ENCODE measurements around the gene RPGR. TPM values are rescaled to one million over a fixed set of nuclear protein-coding genes. Genes with fewer than 3 reads are reported as not detected.

Gene RPGR
- total and polyA plus RNA-seq, 12 donors, result 3.6 to 22.0 (median 7.5) TPM

DNA sequence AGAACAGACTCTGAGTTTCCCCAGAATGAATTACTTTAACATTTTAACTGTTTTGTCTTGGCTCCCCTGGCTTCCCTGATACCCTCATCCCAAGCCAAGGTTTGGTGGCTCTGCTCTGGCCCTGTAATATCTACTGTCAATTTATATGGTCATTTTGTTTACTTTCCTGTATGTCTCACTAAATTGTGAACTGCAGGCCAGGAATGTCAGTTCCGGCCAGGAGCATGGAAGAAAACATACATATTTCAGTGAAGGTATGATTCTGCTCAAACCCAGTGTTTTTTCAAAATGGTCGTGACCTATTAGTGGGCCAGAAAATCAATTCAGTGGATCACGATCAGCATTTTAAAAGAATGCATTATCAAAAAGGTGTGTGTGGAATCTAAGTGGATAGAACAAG, 1.2 kb downstream of the RPGR start:
- intact Hi-C loops (cut with DNase I), result no loop called here
- Histone ChIP-seq H3K27me3 (no peaks in the 10 kb centered on the region), H3K36me3 (replicated peaks in 1 of 2) (no peaks in the 10 kb centered on the region), H3K9me3 (replicated peaks in 1 of 3) (no peaks in the 10 kb centered on the region), H3K4me1 (replicated peaks in 1 of 2) (no peaks in the 10 kb centered on the region), H3K27ac (peak overlapping the region in 2 of 5 donors; percentile 71 to 94), H3K4me3 (peak overlapping the region in 1 of 4 donors; percentile 71)
- no peak for DNase-seq
- 42 to 64% (median 58%) methylated on average over 3 of the region's 3 CpGs for WGBS, 4 donors
- TF ChIP-seq CTCF (IDR thresholded peaks at IDR 0.05) (no peak), POLR2A (IDR thresholded peaks at IDR 0.05) (no peak)

DNA sequence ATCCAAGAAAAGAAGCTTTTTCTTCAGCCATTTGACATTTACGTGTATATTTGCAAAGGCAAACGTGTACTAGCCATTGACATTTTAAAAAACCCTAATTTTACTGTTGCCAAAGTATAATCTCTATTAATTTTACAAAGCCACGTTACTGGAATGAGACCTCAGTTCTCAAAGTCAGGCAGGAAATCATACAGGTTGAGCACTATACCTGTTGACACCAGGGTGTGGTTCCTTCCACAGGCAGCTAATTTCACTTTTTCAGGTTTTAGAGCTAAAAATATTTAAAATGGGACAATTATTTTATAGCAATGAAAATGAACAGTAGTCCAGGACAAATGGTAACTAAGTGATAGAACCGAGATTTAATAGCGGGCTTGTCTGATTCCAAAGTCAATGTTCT, 6.5 kb downstream of the RPGR start:
- 73 to 98% (median 89%) methylated on average over 5 of the region's 5 CpGs for WGBS, 4 donors
- no peaks in the 10 kb centered on the region for H3K27me3 ChIP-seq
- intact Hi-C loops (cut with DNase I), result no loop called here
- no peak overlapping the region for H3K27ac ChIP-seq
- TF ChIP-seq POLR2A (IDR thresholded peaks at IDR 0.05), result no peak
- TF ChIP-seq CTCF (IDR thresholded peaks at IDR 0.05), result no peak
- H3K4me1 ChIP-seq (replicated peaks in 1 of 2), result no peaks in the 10 kb centered on the region
- H3K9me3 ChIP-seq (replicated peaks in 1 of 3), result no peaks in the 10 kb centered on the region
- no peak for DNase-seq
- no peaks in the 10 kb centered on the region for H3K36me3 ChIP-seq (replicated peaks in 1 of 2)
- no peak overlapping the region for H3K4me3 ChIP-seq

- DNase-seq, result no peak
- intact Hi-C loops (cut with DNase I), result no loop called here
- H3K27ac ChIP-seq, result no peak overlapping the region
- no peaks in the 10 kb centered on the region for H3K36me3 ChIP-seq (replicated peaks in 1 of 2)
- no peaks in the 10 kb centered on the region for H3K4me1 ChIP-seq (replicated peaks in 1 of 2)
- TF ChIP-seq CTCF (IDR thresholded peaks at IDR 0.05), result no peak
- TF ChIP-seq POLR2A (IDR thresholded peaks at IDR 0.05), result no peak
- no peaks in the 10 kb centered on the region for H3K9me3 ChIP-seq (replicated peaks in 1 of 3)
- H3K27me3 ChIP-seq, result no peaks in the 10 kb centered on the region
- 81 to 89% (median 86%) methylated on average over 4 of the region's 4 CpGs for WGBS, 4 donors
- no peak overlapping the region for H3K4me3 ChIP-seq
These were observed 8.7 kb downstream of the RPGR start for GRCh38 chrX:38318606-38319005.

GRCh38 chrX:38318196-38318595, 9.1 kb downstream of the RPGR start:
- 64 to 89% (median 76%) methylated on average over 3 of the region's 3 CpGs for WGBS, 4 donors
- TF ChIP-seq POLR2A (IDR thresholded peaks at IDR 0.05) (no peak), CTCF (IDR thresholded peaks at IDR 0.05) (no peak)
- intact Hi-C loops (cut with DNase I), result no loop called here

More at GRCh38 chrX:38318196-38318595, 9.1 kb downstream of the RPGR start:
- no peak for DNase-seq
- no peaks in the 10 kb centered on the region for H3K27me3 ChIP-seq
- H3K36me3 ChIP-seq (replicated peaks in 1 of 2), result no peaks in the 10 kb centered on the region
- H3K9me3 ChIP-seq (replicated peaks in 1 of 3), result no peaks in the 10 kb centered on the region
- H3K4me1 ChIP-seq (replicated peaks in 1 of 2), result no peaks in the 10 kb centered on the region
- no peak overlapping the region for H3K4me3 ChIP-seq
- no peak overlapping the region for H3K27ac ChIP-seq

Measured in adrenal gland (tissue), 12 donors.